Tibial nerve (tissue), 4 donors: ENCODE measurements around the gene CISD3. TPM values are rescaled to one million over a fixed set of nuclear protein-coding genes. Genes with fewer than 3 reads are reported as not detected.

Experiments
- DNase-seq, 2 donors: peaks; one replicate each; pipeline ENCODE4 v3.0.0-alpha.2; 2019; ENCODE audit warnings: low spot score in 2 of 2
- H3K27ac ChIP-seq, 4 donors: fragments of 200-600 bp; sonication (generic) in 3 of 4; one replicate each; pipeline ENCODE4 v1.5.1; 2017 to 2019; ENCODE audit warnings: mild to moderate bottlenecking in 1 of 4
- H3K27me3 ChIP-seq, 2 donors: fragments of 200-600 bp; sonication (generic) in 1 of 2; one replicate each; pipeline versions ENCODE4 v1.5.1 to v1.6.0; 2017 to 2019
- H3K36me3 ChIP-seq, 3 donors: fragments of 200-600 bp; sonication (generic); one replicate each; pipeline ENCODE4 v1.5.1; 2018 to 2019
- H3K4me1 ChIP-seq, 4 donors: fragments of 200-600 bp; sonication (generic) in 3 of 4; one replicate each; pipeline ENCODE4 v1.5.1; 2017 to 2019
- H3K4me3 ChIP-seq, 4 donors: fragments of 200-600 bp; sonication (generic) in 3 of 4; one replicate each; pipeline ENCODE4 v1.5.1; 2017 to 2019; ENCODE audit warnings: mild to moderate bottlenecking in 1 of 4, moderate library complexity in 1 of 4
- H3K9me3 ChIP-seq, 4 donors: fragments of 200-600 bp; sonication (generic) in 3 of 4; one replicate each; pipeline ENCODE4 v1.5.1; 2017 to 2019
- EP300 ChIP-seq, 2 donors: sonication (generic); formaldehyde crosslinking; IDR thresholded peaks; one replicate each; pipeline ENCODE4 v1.6.1; 2017; ENCODE audit warnings: antibody characterized with exemption in 2 of 2, mild to moderate bottlenecking in 1 of 2
- POLR2A ChIP-seq, 2 donors: fragments of 450-650 bp; IDR thresholded peaks; one replicate each; pipeline ENCODE4 v1.6.1; 2017; ENCODE audit warnings: antibody characterized with exemption in 2 of 2, mild to moderate bottlenecking in 2 of 2, moderate library complexity in 2 of 2
- WGBS, 2 donors: methylation state at CpG; one replicate each; pipeline ENCODE4 v1.1.5; 2018; 5-methylcytosine and 5-hydroxymethylcytosine counted together
- total RNA-seq, 4 donors: library from RNA; depleted of rRNA; stranded (reverse); fragments of >200 nt; gene quantifications; one replicate each; pipeline ENCODE4 v1.1.0, GENCODE V29; 2016
- TF ChIP-seq, protein P1 (sequence below), 5 experiments: fragments of 200-600 bp in 3 of 5; fragments of 450-650 bp in 2 of 5; sonication (generic) in 3 of 5; IDR thresholded peaks; one replicate each; pipeline ENCODE4 v1.5.1; 2016 to 2019; ENCODE audit warnings: antibody characterized with exemption in 5 of 5, mild to moderate bottlenecking in 3 of 5, moderate library complexity in 2 of 5

CISD3 gene
- total RNA-seq, 4 donors from 2014 or later, result 10.2 to 19.2 (median 16.5) TPM

DNA sequence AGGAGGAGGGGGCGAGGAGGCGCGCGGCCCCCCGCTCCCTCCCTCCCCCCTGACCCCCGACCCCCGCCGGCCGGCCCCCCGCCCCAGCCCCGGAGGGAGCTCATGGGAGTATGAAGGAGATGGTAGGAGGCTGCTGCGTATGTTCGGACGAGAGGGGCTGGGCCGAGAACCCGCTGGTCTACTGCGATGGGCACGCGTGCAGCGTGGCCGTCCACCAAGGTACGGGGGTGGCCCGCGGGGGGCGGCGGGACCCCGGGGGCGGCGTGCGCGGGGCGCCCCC lies 24.7 kb upstream of the CISD3 start:
- H3K9me3 ChIP-seq, result no peaks in the 10 kb centered on the region
- 0% methylated on average over 10 to 15 of the region's 32 CpGs for WGBS, 2 donors
- H3K27me3 ChIP-seq, result no peaks in the 10 kb centered on the region
- peak overlapping the region; percentile 92 to 98 (median 96) for H3K27ac ChIP-seq
- TF ChIP-seq EP300 (IDR thresholded peaks at IDR 0.05) (no peak), POLR2A (IDR thresholded peaks at IDR 0.05) (no peak)
- TF ChIP-seq, protein P1, sequence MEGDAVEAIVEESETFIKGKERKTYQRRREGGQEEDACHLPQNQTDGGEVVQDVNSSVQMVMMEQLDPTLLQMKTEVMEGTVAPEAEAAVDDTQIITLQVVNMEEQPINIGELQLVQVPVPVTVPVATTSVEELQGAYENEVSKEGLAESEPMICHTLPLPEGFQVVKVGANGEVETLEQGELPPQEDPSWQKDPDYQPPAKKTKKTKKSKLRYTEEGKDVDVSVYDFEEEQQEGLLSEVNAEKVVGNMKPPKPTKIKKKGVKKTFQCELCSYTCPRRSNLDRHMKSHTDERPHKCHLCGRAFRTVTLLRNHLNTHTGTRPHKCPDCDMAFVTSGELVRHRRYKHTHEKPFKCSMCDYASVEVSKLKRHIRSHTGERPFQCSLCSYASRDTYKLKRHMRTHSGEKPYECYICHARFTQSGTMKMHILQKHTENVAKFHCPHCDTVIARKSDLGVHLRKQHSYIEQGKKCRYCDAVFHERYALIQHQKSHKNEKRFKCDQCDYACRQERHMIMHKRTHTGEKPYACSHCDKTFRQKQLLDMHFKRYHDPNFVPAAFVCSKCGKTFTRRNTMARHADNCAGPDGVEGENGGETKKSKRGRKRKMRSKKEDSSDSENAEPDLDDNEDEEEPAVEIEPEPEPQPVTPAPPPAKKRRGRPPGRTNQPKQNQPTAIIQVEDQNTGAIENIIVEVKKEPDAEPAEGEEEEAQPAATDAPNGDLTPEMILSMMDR (IDR thresholded peaks at IDR 0.05), result no peak
- peaks cover 0 to 29% (median 0%) of the 10 kb centered on the region in 3 donors for H3K36me3 ChIP-seq
- DNase-seq, result no peak
- peaks cover 0 to 46% (median 21%) of the 10 kb centered on the region in 4 donors for H3K4me1 ChIP-seq
- H3K4me3 ChIP-seq, result peak overlapping the region; percentile 66 to 87 (median 80)

DNA sequence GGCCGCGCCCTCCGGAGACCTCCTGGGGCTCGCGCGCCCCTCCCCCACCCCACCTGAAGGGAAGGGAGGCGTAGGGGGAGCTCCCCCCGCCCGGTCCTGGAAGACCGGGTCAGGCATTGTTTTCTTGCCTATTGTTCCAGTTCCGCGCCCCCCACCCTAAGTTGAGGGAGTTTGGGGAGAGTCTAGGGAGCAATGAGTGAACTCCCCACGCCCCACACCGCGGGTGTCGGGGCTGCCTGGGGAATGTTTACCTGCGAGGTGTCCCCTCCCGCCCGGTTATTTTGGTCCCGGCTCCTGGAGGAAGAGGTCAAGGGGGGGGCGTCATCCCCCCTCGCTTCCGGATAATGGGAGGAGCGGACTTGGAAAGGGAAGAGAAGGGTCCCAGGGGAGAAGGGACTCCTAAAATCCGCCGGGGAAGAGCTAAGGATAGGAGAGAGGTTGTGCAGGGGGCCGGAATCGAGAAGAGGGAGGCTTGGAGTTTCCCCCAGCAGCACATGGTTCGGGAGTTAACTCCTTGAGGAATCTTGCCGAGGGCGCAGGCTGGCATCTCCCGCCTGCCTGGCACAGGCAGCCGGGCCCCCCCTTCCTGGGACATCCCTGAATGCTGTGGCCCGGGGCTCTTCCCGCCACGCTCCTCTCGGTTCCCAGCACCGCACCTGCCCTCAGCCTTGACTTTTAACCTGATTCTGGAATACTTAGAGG lies 24.2 kb upstream of the CISD3 start:
- Histone ChIP-seq H3K4me3 (peak overlapping the region; percentile 66 to 87 (median 80)), H3K4me1 (peaks cover 0 to 43% (median 20%) of the 10 kb centered on the region in 4 donors), H3K9me3 (no peaks in the 10 kb centered on the region), H3K27me3 (no peaks in the 10 kb centered on the region), H3K36me3 (peaks cover 0 to 34% (median 0%) of the 10 kb centered on the region in 3 donors), H3K27ac (peak overlapping the region; percentile 92 to 98 (median 96))
- TF ChIP-seq POLR2A (IDR thresholded peaks at IDR 0.05), result no peak
- TF ChIP-seq, protein P1 (IDR thresholded peaks at IDR 0.05), result no peak
- TF ChIP-seq EP300 (IDR thresholded peaks at IDR 0.05), result peak in 1 of 2 donors; percentile 23
- WGBS, 2 donors, result 1% methylated on average over 30 to 36 of the region's 38 CpGs
- DNase-seq, result peak; percentile 35 to 43

DNA sequence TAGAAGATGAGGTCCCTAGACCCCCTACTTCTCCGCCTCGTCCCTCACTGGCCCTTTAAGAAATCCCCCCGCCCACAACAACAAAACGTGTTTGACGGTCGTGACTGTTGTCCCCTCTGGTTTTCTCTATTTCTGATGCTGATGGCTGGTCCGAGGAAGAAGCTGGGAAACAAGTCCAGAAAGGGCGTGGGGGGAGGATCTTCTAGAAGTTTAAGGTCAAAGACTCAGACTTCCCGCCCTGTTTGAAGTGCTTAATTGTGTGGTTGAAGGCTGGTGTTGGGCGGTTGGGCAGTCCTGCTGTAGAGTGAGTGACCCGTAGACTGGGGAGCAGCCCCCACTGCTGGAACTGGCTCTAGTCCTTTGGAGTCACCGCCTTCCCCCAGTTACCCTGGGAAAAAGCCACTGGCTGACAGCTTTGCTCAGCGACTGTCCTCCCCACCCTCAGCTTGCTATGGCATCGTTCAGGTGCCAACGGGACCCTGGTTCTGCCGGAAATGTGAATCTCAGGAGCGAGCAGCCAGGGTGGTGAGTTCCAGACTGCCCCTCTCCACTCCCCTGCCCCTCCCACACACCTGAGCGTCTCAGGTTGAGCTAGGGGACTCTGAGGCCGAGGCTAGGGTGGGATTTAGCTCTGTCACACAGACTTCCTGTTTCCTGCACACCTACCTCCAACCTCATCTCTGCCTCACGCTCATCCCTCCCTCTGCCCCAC lies 23.5 kb upstream of the CISD3 start:
- Histone ChIP-seq H3K9me3 (no peaks in the 10 kb centered on the region), H3K4me3 (peak overlapping the region; percentile 66 to 87 (median 80)), H3K36me3 (peaks cover 0 to 41% (median 0%) of the 10 kb centered on the region in 3 donors), H3K27ac (peak overlapping the region; percentile 92 to 98 (median 96)), H3K27me3 (no peaks in the 10 kb centered on the region), H3K4me1 (peaks cover 0 to 36% (median 13%) of the 10 kb centered on the region in 4 donors)
- no peak for DNase-seq
- TF ChIP-seq, protein P1 (IDR thresholded peaks at IDR 0.05), result no peak
- no peak for TF ChIP-seq POLR2A (IDR thresholded peaks at IDR 0.05)
- TF ChIP-seq EP300 (IDR thresholded peaks at IDR 0.05), result no peak
- WGBS, 2 donors, result 14% methylated on average over 17 to 19 of the region's 20 CpGs

DNA sequence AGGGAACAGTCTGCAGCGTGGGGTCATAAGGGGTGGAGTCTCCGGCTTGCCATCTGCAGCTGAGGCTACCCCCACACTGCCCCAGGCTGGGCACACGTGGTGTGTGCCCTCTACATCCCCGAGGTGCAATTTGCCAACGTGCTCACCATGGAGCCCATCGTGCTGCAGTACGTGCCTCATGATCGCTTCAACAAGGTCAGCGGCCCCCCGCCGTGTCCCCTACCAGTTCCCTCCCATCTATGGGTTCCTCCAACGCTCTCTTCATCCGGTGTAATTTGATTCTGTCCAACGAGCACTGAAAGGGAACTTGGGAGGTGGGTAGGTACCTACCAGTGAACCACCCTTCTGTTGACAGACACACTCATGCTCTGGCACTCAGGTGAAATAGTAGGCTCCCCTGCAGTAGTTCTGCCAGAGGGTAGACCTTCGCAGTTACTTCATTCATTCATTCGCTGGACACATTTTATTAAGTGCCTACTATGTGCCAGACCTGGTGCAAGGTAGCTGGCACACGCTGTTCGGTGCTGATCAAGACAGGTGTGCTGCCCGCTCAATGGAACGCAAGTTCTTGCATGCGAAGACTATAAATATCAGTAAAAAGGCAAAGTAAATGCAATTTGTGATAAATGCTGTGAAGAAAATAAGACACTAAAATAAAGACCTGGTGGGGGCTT lies 22.3 kb upstream of the CISD3 start:
- Histone ChIP-seq H3K4me3 (no peak overlapping the region), H3K36me3 (peaks cover 0 to 53% (median 0%) of the 10 kb centered on the region in 3 donors), H3K9me3 (no peaks in the 10 kb centered on the region), H3K27me3 (no peaks in the 10 kb centered on the region), H3K27ac (peak overlapping the region in 1 of 4 donors; percentile 98), H3K4me1 (peaks cover 0 to 31% (median 13%) of the 10 kb centered on the region in 4 donors)
- WGBS, 2 donors, result 73% methylated on average over 21 of the region's 21 CpGs
- TF ChIP-seq EP300 (IDR thresholded peaks at IDR 0.05), result no peak
- TF ChIP-seq, protein P1 (IDR thresholded peaks at IDR 0.05), result no peak
- TF ChIP-seq POLR2A (IDR thresholded peaks at IDR 0.05), result no peak
- no peak for DNase-seq
